ENCODE measurements around the gene AKNA. TPM values are rescaled to one million over a fixed set of nuclear protein-coding genes. Genes with fewer than 3 reads are reported as not detected.

The AKNA gene
- total RNA-seq, 2 experiments from 2014 or later = 106 to 107 TPM

- POLR2A ChIA-PET = no interaction called here
- CTCF ChIA-PET = interaction anchor here (0.8 kb wide), 1 partner anchor 225 kb away, joined by 3 read pairs; no protein-coding TSS in a partner anchor
Observed at GRCh38 chr9:114309096-114309495, 78.7 kb downstream of the AKNA start.

GRCh38 chr9:114308361-114308950, 79.3 kb downstream of the AKNA start:
- ChIA-PET POLR2A (no interaction called here), CTCF (interaction anchor here (0.6 to 0.8 kb wide), 2 partner anchors 18 to 225 kb away, joined by 3 to 4 read pairs; no protein-coding TSS in a partner anchor)

- POLR2A ChIA-PET = no interaction called here
- CTCF ChIA-PET = no interaction called here
Observed at GRCh38 chr9:114307899-114308267, 79.9 kb downstream of the AKNA start.

- ChIA-PET CTCF (interaction anchor here (1.3 to 1.5 kb wide), 2 partner anchors 14 to 222 kb away, joined by 7 to 9 read pairs; no protein-coding TSS in a partner anchor), POLR2A (no interaction called here)
Observed at GRCh38 chr9:114304416-114305188, 83.2 kb downstream of the AKNA start.

GRCh38 chr9:114303977-114304376, 83.8 kb downstream of the AKNA start:
- POLR2A ChIA-PET = no interaction called here
- CTCF ChIA-PET = interaction anchor here (1.3 to 1.5 kb wide), 2 partner anchors 13 to 222 kb away, joined by 7 to 9 read pairs; no protein-coding TSS in a partner anchor

- ChIA-PET POLR2A (no interaction called here), CTCF (interaction anchor here (1.5 kb wide), 1 partner anchor 13 kb away, joined by 9 read pairs; no protein-coding TSS in a partner anchor)
Observed at GRCh38 chr9:114303571-114303970, 84.2 kb downstream of the AKNA start.

GRCh38 chr9:114302727-114303126, 85.1 kb downstream of the AKNA start:
- ChIA-PET POLR2A (no interaction called here), CTCF (no interaction called here)

- ChIA-PET CTCF (no interaction called here), POLR2A (no interaction called here)
Observed at GRCh38 chr9:114301798-114302565, 85.8 kb downstream of the AKNA start.

- POLR2A ChIA-PET = no interaction called here
- CTCF ChIA-PET = no interaction called here
Observed at GRCh38 chr9:114300846-114301797, 86.7 kb downstream of the AKNA start.

GRCh38 chr9:114300153-114300845, 87.5 kb downstream of the AKNA start:
- CTCF ChIA-PET = interaction anchor here (1.4 kb wide), 1 partner anchor 9 kb away, joined by 4 read pairs; no protein-coding TSS in a partner anchor

GRCh38 chr9:114299286-114300152, 88.3 kb downstream of the AKNA start:
- POLR2A ChIA-PET = no interaction called here
- CTCF ChIA-PET = interaction anchor here (1.4 kb wide), 2 partner anchors 8 to 144 kb away, joined by 4 read pairs; partner anchors contain the start of gene COL27A1

More at GRCh38 chr9:114300153-114300845, 87.5 kb downstream of the AKNA start:
- POLR2A ChIA-PET = no interaction called here

GRCh38 chr9:114296338-114296737, 91.4 kb downstream of the AKNA start:
- ChIA-PET POLR2A (no interaction called here), CTCF (no interaction called here)

- POLR2A ChIA-PET = no interaction called here
- CTCF ChIA-PET = interaction anchor here (1.1 to 1.5 kb wide), 2 partner anchors 140 to 187 kb away, joined by 3 to 10 read pairs; no protein-coding TSS in a partner anchor
Observed at GRCh38 chr9:114294664-114295063, 93.1 kb downstream of the AKNA start.

- POLR2A ChIA-PET = no interaction called here
- CTCF ChIA-PET = interaction anchor here (1.0 to 2.7 kb wide), 8 partner anchors 12 to 209 kb away, joined by 3 to 26 read pairs (median 11); partner anchors contain the start of gene COL27A1
Observed at GRCh38 chr9:114291886-114292590, 95.7 kb downstream of the AKNA start.

GRCh38 chr9:114291064-114291474, 96.7 kb downstream of the AKNA start:
- POLR2A ChIA-PET = no interaction called here
- CTCF ChIA-PET = interaction anchor here (0.7 to 2.7 kb wide), 14 partner anchors 9 to 213 kb away, joined by 3 to 26 read pairs (median 4); partner anchors contain the start of genes AMBP and COL27A1

- CTCF ChIA-PET = interaction anchor here (0.8 to 2.7 kb wide), 12 partner anchors 9 to 207 kb away, joined by 3 to 26 read pairs (median 7); partner anchors contain the start of gene COL27A1
- POLR2A ChIA-PET = no interaction called here
Observed at GRCh38 chr9:114290561-114290986, 97.2 kb downstream of the AKNA start.

All from activated CD8-positive, alpha-beta memory T cell treated with anti-CD3 and anti-CD28 coated beads for 36 hours (primary cell).